K562 treated with DMSO at 1 percent for 4 hours (cell line): ENCODE data around the gene KPNA2. TPM values are rescaled to one million over a fixed set of nuclear protein-coding genes. Genes with fewer than 3 reads are reported as not detected.

Experiments
- total RNA-seq: library from RNA; unstranded; fragments of 300-600 nt; gene quantifications from 2 replicates; pipeline ENCODE4 v1.2.3, GENCODE V29; 2022; ENCODE audit not compliant: insufficient read depth

Gene KPNA2
- 162 and 168 TPM in 2 replicates for total RNA-seq

DNA sequence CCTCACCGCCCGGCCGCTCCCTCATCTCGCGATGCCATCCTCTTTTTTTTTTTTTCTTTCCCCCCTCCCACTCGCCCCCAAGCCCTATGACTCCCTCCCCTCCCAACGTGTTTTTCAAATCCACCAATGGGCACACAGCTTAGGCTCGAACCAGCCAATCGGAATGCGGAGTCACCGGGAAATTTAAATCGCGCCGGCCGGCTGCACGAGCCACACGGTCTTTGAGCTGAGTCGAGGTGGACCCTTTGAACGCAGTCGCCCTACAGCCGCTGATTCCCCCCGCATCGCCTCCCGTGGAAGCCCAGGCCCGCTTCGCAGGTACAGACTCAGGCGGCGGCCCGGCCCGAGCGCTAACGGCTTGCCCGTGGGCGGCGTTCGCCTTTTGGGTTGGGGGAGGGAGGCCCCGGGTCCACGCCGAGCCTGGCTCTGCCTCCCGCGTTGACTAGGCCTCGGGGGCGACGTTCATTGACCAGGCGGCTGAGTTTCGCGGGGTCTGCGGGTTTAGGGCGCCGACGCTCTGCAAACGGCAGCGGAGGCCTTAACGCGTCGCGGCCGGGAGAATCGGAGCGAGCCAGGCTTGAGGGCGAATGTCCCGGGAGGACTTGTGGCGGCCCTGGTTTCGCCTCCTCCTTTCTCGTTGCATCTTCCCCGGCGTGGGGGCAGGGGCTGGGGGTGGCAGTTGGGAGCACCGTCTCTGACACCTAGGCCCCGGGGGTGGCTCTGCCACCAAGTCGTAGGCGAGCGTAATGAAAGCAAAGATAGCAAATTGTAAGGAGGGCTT, at the start of gene KPNA2:
Gene KPNA2 (plus strand): TSS at position 213 of the 781 bp plus-strand sequence. CDS start 1,398 bp downstream, outside the sequence.

DNA sequence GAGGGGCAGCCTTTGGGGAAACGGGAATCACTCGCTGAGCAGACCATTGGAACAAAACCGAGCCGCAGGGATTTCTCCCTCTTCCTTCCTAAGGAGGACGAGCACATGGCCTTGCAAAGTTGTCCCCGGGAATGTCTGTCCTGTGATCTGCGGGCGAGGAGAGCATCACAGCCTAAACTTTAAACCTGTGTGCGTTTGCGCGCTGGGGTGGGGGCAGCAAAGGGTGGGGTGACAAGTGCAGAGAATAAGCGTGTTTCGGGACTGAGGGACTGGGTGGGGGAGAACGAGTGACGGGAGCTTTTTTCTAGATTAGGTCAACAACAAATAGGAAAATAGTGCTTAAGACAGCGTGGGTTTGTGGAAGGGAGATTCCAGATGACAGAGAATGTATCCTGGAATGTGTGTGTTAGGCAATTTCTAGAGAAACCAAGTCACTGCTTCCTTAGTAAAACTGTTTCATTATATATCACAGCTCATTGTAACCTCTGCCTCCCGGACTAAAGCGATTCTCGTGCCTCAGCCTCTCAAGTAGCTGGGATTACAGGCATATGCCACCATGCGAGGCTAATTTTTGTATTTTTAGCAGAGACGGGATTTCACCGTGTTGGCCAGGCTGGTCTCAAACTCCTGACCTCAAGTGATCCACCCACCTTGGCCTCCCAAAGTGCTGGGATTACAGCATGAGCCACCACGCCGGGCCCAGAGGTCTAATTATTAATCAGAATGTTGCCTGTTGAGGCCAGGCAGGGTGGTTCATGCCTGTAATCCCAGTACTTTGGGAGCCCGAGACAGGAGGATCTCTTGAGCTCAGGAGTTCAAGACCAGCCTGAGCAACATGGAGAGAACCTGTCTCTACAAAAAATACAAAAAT, 39.0 kb upstream of the KPNA2 start, which contains the start of gene C17orf58:
Gene C17orf58 (minus strand): TSS at position 169 of the 871 bp plus-strand sequence. CDS start 271 bp downstream, outside the sequence.

Other genes starting within 250 kb of the KPNA2 start
- 53.0 and 58.2 TPM in 2 replicates for gene BPTF, start 210.2 kb upstream of the KPNA2 start, total RNA-seq
- 5.3 and 6.6 TPM in 2 replicates for gene C17orf58, start 39.3 kb upstream of the KPNA2 start, total RNA-seq
- 26.8 and 29.6 TPM in 2 replicates for gene AMZ2, start 212.3 kb downstream of the KPNA2 start, total RNA-seq